ENCODE data around the gene CD160. TPM values are rescaled to one million over a fixed set of nuclear protein-coding genes. Genes with fewer than 3 reads are reported as not detected.
"Not testable (repeated sequence)": the region's sequence is repeated elsewhere in the genome, so short reads cannot be mapped to it uniquely, and the experiment has no call there.

The CD160 gene, protein sequence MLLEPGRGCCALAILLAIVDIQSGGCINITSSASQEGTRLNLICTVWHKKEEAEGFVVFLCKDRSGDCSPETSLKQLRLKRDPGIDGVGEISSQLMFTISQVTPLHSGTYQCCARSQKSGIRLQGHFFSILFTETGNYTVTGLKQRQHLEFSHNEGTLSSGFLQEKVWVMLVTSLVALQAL
- not detected for total RNA-seq (2021; ENCODE audit: unreplicated experiment)
- 0.16 TPM for polyA plus RNA-seq (2012; ENCODE audit: insufficient read length)
- Bru-seq, nascent RNA: percentile 12 among the genes with signal in this experiment
- BruChase-seq, experiment 1, labeled RNA remaining after a 2-hour chase: percentile 10 among the genes with signal in this experiment
- not detected for BruChase-seq, experiment 2, labeled RNA remaining after a 6-hour chase
- long read RNA-seq: 0 reads

DNA sequence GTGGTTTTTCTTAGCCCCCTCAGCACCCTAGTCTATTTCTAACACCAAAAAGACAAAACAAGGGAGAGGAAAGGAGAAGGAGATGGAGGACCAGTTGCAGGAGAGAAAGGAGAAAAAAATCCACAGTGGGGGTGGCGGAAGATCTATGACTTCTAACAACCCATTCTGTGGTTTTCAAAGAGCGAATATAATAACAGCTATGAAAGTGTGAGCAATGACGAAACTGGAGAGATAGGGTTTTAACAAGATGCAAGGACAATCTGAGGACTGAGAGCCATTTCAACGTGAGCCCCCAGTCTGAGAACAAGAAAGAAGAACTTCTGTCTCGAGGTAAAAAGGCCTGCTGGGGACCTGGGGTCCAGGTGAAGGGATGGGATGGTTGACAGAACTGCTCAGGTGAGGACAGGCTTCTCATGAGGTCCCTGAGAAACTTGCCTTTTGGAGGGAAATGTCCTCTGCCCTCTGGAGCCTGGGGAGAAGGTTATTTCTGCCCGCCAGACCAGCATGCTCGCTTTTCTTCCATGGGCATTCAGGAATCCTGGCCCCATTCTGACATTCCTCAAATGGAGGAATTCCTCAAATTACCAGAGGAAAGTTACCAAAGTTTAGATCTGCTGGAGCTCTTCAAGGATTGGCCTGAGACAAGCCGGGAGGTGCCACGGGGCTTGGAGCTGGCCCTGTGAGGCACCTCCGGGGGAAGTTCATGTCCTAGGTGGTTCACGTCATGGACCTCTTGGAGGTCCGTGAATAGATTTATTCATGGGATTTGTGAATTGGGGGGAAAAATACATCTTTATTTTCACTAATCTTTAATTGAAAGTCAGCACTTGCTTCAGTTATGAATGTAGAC, at the start of gene CD160:
TSS of gene CD160 (plus strand) at position 270 of the 850 bp plus-strand sequence. CDS start 8,829 bp downstream, outside the sequence.
- in situ Hi-C loops (cut with HindIII; ENCODE audit: low pct_unique_long_range_greater_than_20kb, low sequenced_read_pairs): no loop called here

DNA sequence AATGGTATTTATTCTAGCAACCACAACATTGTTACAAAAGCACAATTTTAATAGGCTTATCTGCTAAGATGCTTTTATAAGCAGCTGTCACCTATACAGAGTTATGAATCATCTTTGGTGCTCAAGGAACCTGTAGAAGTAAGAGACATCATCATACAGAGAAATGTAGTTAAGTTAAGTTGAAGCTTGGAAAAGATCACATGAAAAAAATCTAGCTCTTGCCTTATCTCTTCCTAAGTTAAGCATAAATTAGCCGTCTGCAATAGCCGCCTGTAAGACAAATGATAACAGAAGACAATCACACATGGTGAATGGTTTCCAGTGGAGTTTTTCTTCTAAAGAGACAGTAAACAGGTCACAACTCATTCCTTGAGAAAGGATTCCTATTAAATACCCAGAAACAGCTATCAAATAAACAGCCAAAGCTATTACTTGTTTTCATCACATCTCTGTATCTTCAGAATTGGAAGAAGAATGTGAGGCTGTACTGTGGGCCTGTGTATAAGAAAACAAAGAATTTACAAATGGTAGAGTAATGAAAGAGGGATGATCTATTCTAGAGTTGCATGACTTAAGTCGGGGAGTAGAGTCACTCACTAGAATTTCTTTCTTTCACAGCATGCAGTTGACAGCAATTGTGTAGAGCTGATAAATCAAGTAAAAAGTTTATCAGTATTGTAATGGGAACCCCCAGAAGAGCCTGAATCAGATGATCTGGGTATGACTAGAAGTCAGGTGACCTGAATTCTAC, 48.1 kb upstream of the CD160 start:
- intact Hi-C loops (cut with micrococcal nuclease; ENCODE audit: unreplicated experiment); BruUV-seq (replicated peaks); H3K9me3 ChIP-seq (ENCODE audit: control insufficient read depth, insufficient read depth, low read depth, low read length); CTCF ChIA-PET; DNase-seq (ENCODE audit: low read depth, low spot score); H3K4me3 ChIP-seq (ENCODE audit: low read depth in 2 of 2, low read length in 2 of 2); ATAC-seq; H3K27me3 ChIP-seq (ENCODE audit: control insufficient read depth, insufficient read depth, low read length); H3K36me3 ChIP-seq (ENCODE audit: control insufficient read depth, insufficient read depth, low read length); POLR2A ChIA-PET; H3K27ac ChIP-seq (ENCODE audit: low read length); in situ Hi-C loops (cut with HindIII; ENCODE audit: low pct_unique_long_range_greater_than_20kb, low sequenced_read_pairs); H3K4me1 ChIP-seq (ENCODE audit: control insufficient read depth, insufficient read depth, low read length): not testable (repeated sequence)

More for the DNA sequence above, at the start of gene CD160:
- H3K27me3 ChIP-seq (ENCODE audit: control insufficient read depth, insufficient read depth, low read length): no peaks in the 10 kb centered on the region
- no peaks in the 10 kb centered on the region for H3K9me3 ChIP-seq (ENCODE audit: control insufficient read depth, insufficient read depth, low read depth, low read length)
- H3K36me3 ChIP-seq (ENCODE audit: control insufficient read depth, insufficient read depth, low read length): no peaks in the 10 kb centered on the region
- DNase-seq (ENCODE audit: low read depth, low spot score) (no peak), ATAC-seq (no peak)
- no peak within 1 kb of the TSS for H3K4me3 ChIP-seq (ENCODE audit: low read depth in 2 of 2, low read length in 2 of 2)
- POLR2A ChIA-PET: no interaction called here
- BruUV-seq (replicated peaks): no TSS peak
- peak within 1 kb of the TSS; percentile 55 for H3K27ac ChIP-seq (ENCODE audit: low read length)
- TF ChIP-seq, protein P1, sequence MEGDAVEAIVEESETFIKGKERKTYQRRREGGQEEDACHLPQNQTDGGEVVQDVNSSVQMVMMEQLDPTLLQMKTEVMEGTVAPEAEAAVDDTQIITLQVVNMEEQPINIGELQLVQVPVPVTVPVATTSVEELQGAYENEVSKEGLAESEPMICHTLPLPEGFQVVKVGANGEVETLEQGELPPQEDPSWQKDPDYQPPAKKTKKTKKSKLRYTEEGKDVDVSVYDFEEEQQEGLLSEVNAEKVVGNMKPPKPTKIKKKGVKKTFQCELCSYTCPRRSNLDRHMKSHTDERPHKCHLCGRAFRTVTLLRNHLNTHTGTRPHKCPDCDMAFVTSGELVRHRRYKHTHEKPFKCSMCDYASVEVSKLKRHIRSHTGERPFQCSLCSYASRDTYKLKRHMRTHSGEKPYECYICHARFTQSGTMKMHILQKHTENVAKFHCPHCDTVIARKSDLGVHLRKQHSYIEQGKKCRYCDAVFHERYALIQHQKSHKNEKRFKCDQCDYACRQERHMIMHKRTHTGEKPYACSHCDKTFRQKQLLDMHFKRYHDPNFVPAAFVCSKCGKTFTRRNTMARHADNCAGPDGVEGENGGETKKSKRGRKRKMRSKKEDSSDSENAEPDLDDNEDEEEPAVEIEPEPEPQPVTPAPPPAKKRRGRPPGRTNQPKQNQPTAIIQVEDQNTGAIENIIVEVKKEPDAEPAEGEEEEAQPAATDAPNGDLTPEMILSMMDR (IDR thresholded peaks at IDR 0.05): no peak
- TF ChIP-seq TCF7L2 (IDR thresholded peaks at IDR 0.05; ENCODE audit: low read depth, low read length) (no peak), POLR2AphosphoS5 (IDR thresholded peaks at IDR 0.05; ENCODE audit: low read depth, low read length) (no peak), SIN3A (IDR thresholded peaks at IDR 0.05; ENCODE audit: borderline replicate concordance, insufficient read depth, low read depth, low read length) (no peak)
- TF ChIP-seq, protein P2, sequence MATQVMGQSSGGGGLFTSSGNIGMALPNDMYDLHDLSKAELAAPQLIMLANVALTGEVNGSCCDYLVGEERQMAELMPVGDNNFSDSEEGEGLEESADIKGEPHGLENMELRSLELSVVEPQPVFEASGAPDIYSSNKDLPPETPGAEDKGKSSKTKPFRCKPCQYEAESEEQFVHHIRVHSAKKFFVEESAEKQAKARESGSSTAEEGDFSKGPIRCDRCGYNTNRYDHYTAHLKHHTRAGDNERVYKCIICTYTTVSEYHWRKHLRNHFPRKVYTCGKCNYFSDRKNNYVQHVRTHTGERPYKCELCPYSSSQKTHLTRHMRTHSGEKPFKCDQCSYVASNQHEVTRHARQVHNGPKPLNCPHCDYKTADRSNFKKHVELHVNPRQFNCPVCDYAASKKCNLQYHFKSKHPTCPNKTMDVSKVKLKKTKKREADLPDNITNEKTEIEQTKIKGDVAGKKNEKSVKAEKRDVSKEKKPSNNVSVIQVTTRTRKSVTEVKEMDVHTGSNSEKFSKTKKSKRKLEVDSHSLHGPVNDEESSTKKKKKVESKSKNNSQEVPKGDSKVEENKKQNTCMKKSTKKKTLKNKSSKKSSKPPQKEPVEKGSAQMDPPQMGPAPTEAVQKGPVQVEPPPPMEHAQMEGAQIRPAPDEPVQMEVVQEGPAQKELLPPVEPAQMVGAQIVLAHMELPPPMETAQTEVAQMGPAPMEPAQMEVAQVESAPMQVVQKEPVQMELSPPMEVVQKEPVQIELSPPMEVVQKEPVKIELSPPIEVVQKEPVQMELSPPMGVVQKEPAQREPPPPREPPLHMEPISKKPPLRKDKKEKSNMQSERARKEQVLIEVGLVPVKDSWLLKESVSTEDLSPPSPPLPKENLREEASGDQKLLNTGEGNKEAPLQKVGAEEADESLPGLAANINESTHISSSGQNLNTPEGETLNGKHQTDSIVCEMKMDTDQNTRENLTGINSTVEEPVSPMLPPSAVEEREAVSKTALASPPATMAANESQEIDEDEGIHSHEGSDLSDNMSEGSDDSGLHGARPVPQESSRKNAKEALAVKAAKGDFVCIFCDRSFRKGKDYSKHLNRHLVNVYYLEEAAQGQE (IDR thresholded peaks at IDR 0.05; ENCODE audit: insufficient read depth in 1 of 2, low read depth in 2 of 2, low read length in 1 of 2): no peak
- intact Hi-C loops (cut with micrococcal nuclease; ENCODE audit: unreplicated experiment): no loop called here
- H3K4me1 ChIP-seq (ENCODE audit: control insufficient read depth, insufficient read depth, low read length): peaks cover 22% of the 10 kb centered on the region
- CTCF ChIA-PET: no interaction called here

DNA sequence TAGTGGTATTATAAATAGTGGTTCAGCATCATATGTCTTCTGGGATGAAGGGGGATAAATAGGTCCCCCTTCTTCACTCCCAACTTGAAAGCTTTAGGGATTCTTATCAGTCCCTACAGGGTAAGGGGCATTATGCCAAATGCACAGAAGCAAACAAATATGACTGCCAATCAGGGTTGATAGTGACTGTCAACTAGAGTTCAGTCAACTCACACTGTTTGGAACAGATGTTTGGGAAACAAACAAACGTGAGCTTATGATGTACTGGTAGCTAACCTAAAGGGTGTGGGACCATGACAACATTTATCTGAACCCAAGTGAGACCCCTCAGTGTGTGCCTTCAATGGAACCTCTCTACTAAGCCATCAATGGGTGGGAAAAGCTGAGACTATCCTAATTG, 46.1 kb upstream of the CD160 start:
- CTCF ChIA-PET; H3K36me3 ChIP-seq (ENCODE audit: control insufficient read depth, insufficient read depth, low read length); ATAC-seq; H3K4me3 ChIP-seq (ENCODE audit: low read depth in 2 of 2, low read length in 2 of 2); intact Hi-C loops (cut with micrococcal nuclease; ENCODE audit: unreplicated experiment); in situ Hi-C loops (cut with HindIII; ENCODE audit: low pct_unique_long_range_greater_than_20kb, low sequenced_read_pairs); POLR2A ChIA-PET; H3K4me1 ChIP-seq (ENCODE audit: control insufficient read depth, insufficient read depth, low read length); H3K9me3 ChIP-seq (ENCODE audit: control insufficient read depth, insufficient read depth, low read depth, low read length); H3K27ac ChIP-seq (ENCODE audit: low read length); DNase-seq (ENCODE audit: low read depth, low spot score); H3K27me3 ChIP-seq (ENCODE audit: control insufficient read depth, insufficient read depth, low read length); BruUV-seq (replicated peaks): not testable (repeated sequence)

DNA sequence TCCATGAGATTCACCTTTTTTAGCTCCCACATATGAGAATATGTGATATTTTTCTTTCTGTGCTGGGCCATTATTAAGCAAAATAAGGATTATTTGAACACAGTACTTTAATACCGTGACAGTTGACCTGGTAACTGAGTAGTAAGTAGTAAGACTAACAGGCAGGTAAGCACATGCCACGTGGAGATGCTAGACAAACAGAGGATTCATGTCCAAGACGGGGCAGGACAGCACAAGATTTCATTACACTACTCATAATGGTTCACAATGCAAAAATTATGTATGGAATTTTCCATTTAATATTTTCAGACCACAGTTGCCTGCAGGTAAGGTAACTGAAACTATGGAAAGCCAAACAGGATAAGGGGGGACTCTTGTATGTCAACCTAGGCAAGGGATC, 34.4 kb upstream of the CD160 start:
- H3K27ac ChIP-seq (ENCODE audit: low read length); H3K27me3 ChIP-seq (ENCODE audit: control insufficient read depth, insufficient read depth, low read length); in situ Hi-C loops (cut with HindIII; ENCODE audit: low pct_unique_long_range_greater_than_20kb, low sequenced_read_pairs); intact Hi-C loops (cut with micrococcal nuclease; ENCODE audit: unreplicated experiment); DNase-seq (ENCODE audit: low read depth, low spot score); CTCF ChIA-PET; BruUV-seq (replicated peaks); POLR2A ChIA-PET; H3K4me1 ChIP-seq (ENCODE audit: control insufficient read depth, insufficient read depth, low read length); H3K9me3 ChIP-seq (ENCODE audit: control insufficient read depth, insufficient read depth, low read depth, low read length); H3K36me3 ChIP-seq (ENCODE audit: control insufficient read depth, insufficient read depth, low read length); H3K4me3 ChIP-seq (ENCODE audit: low read depth in 2 of 2, low read length in 2 of 2); ATAC-seq: not testable (repeated sequence)
